IMR-90 (cell line): Measurements from ENCODE around the gene TBPL1. TPM values are rescaled to one million over a fixed set of nuclear protein-coding genes. Genes with fewer than 3 reads are reported as not detected.

Experiments used
- ATAC-seq: fragments of 200-7000 bp; cut with Tn5 transposase; 2 replicates; pipeline ENCODE4 v1.9.1; 2020; ENCODE audit warnings: low read depth, mild to moderate bottlenecking, moderate library complexity
- BruUV-seq: library from RNA; stranded (reverse); fragments of 400-500 nt; replicated peaks from 2 replicates; lab custom pipeline; 2021; lab: Mats Ljungman, UMichigan
- CTCF ChIA-PET: fragments of 300-600 bp; formaldehyde crosslinking; extraction: SDS; loops from one replicate; lab custom pipeline; 2021; ENCODE audit warnings: antibody characterized with exemption; lab: Yijun Ruan, JAX
- POLR2A ChIA-PET: fragments of 300-600 bp; sonication (Branson Sonifier 250); formaldehyde crosslinking; loops from one replicate; lab custom pipeline; 2022; ENCODE audit warnings: antibody characterized with exemption; ENCODE audit not compliant: unreplicated experiment; lab: Charles Lee
- DNase-seq: peaks from one replicate; pipeline ENCODE4 v3.0.0; 2013
- H2AFZ ChIP-seq: replicated peaks from 2 replicates; pipeline ENCODE3; 2013; ENCODE audit warnings: low read length, mild to moderate bottlenecking; ENCODE audit not compliant: poor library complexity
- H2AK5ac ChIP-seq: 2 replicates; pipeline ENCODE4 v1.6.1; 2013; ENCODE audit warnings: low read depth, low read length, inconsistent platforms
- H2AK9ac ChIP-seq: replicated peaks from 2 replicates; pipeline ENCODE3; 2013; ENCODE audit warnings: mild to moderate bottlenecking, low read depth, low read length, moderate library complexity; ENCODE audit not compliant: poor library complexity
- H2BK120ac ChIP-seq: 2 replicates; pipeline ENCODE4 v1.6.1; 2013; ENCODE audit warnings: low read depth, low read length, inconsistent platforms
- H2BK15ac ChIP-seq: 3 replicates; pipeline ENCODE4 v1.6.1; 2013; ENCODE audit warnings: low read depth, low read length, inconsistent platforms
- H2BK20ac ChIP-seq: 2 replicates; pipeline ENCODE4 v1.6.1; 2013; ENCODE audit warnings: low read depth, mild to moderate bottlenecking, inconsistent platforms, low read length, moderate library complexity
- H2BK5ac ChIP-seq: 2 replicates; pipeline ENCODE4 v1.6.1; 2013; ENCODE audit warnings: mild to moderate bottlenecking, low read depth, low read length, inconsistent platforms; ENCODE audit not compliant: poor library complexity, severe bottlenecking
- H3K14ac ChIP-seq: replicated peaks from 2 replicates; pipeline ENCODE4 v1.6.1; 2013; ENCODE audit warnings: low read depth, low read length, inconsistent platforms
- H3K18ac ChIP-seq: 2 replicates; pipeline ENCODE4 v1.6.1; 2013; ENCODE audit warnings: low read depth, low read length, control low read depth
- H3K23ac ChIP-seq: 2 replicates; pipeline ENCODE4 v1.6.1; 2013; ENCODE audit warnings: low read depth, low read length, inconsistent platforms
- H3K27ac ChIP-seq: 2 replicates; pipeline ENCODE4 v1.5.1; 2013; ENCODE audit warnings: mild to moderate bottlenecking, control low read depth, low read length; ENCODE audit not compliant: insufficient read depth
- H3K27me3 ChIP-seq: 2 replicates; pipeline ENCODE4 v1.6.1; 2013; ENCODE audit warnings: low read length; ENCODE audit not compliant: control insufficient read depth, insufficient read depth
- H3K36me3 ChIP-seq: 2 replicates; pipeline ENCODE4 v1.6.1; 2013; ENCODE audit warnings: low read length, mixed read lengths; ENCODE audit not compliant: control insufficient read depth, insufficient read depth
- H3K4ac ChIP-seq: 2 replicates; pipeline ENCODE4 v1.6.1; 2013; ENCODE audit warnings: low read depth, low read length, inconsistent platforms
- H3K4me1 ChIP-seq: 2 replicates; pipeline ENCODE4 v1.6.1; 2013; ENCODE audit warnings: low read length, mixed read lengths; ENCODE audit not compliant: control insufficient read depth, insufficient read depth
- H3K4me2 ChIP-seq: 2 replicates; pipeline ENCODE4 v1.6.1; 2013; ENCODE audit warnings: low read depth, mild to moderate bottlenecking, control low read depth, low read length, moderate library complexity
- H3K4me3 ChIP-seq: 2 replicates; pipeline ENCODE4 v1.5.1; 2013; ENCODE audit warnings: low read depth, mild to moderate bottlenecking, control low read depth, low read length, moderate library complexity; ENCODE audit not compliant: insufficient read depth
- H3K56ac ChIP-seq: 2 replicates; pipeline ENCODE4 v1.6.1; 2013; ENCODE audit warnings: low read length, inconsistent platforms; ENCODE audit not compliant: insufficient read depth; ENCODE audit errors: extremely low read depth
- H3K79me1 ChIP-seq, 2 experiments: 2 replicates each; pipeline ENCODE4 v1.6.1; 2013; ENCODE audit warnings: low read length in 2 of 2, inconsistent platforms in 1 of 2, low read depth in 1 of 2
- H3K9ac ChIP-seq: 2 replicates; pipeline ENCODE4 v1.6.1; 2013; ENCODE audit warnings: low read depth, low read length, control low read depth
- H3K9me1 ChIP-seq: 2 replicates; pipeline ENCODE4 v1.6.1; 2013; ENCODE audit warnings: low read length, inconsistent platforms; ENCODE audit not compliant: insufficient read depth
- H3K9me3 ChIP-seq: 2 replicates; pipeline ENCODE4 v1.6.1; 2013; ENCODE audit warnings: low read length; ENCODE audit not compliant: control insufficient read depth, insufficient read depth
- H4K20me1 ChIP-seq: 2 replicates; pipeline ENCODE4 v1.6.1; 2013; ENCODE audit warnings: low read length, inconsistent platforms; ENCODE audit not compliant: insufficient read depth
- H4K5ac ChIP-seq: 2 replicates; pipeline ENCODE4 v1.6.1; 2013; ENCODE audit warnings: mild to moderate bottlenecking, low read depth, low read length, control low read depth
- H4K8ac ChIP-seq, 2 experiments: 2 replicates each; pipeline ENCODE4 v1.6.1; 2013; ENCODE audit warnings: low read depth in 2 of 2, low read length in 2 of 2, control low read depth in 1 of 2, inconsistent platforms in 1 of 2
- H4K91ac ChIP-seq: 2 replicates; pipeline ENCODE4 v1.6.1; 2013; ENCODE audit warnings: low read depth, low read length, inconsistent platforms; ENCODE audit not compliant: insufficient read depth
- BHLHE40 ChIP-seq: fragments of 150-350 bp; IDR thresholded peaks from 2 replicates; pipeline ENCODE4 v1.6.1; 2016; ENCODE audit warnings: mild to moderate bottlenecking, low read depth, low read length
- MAFK ChIP-seq: IDR thresholded peaks from 2 replicates; pipeline ENCODE4 v1.6.1; 2012; ENCODE audit warnings: low read depth, low read length, improper control_type of control experiment
- MXI1 ChIP-seq: IDR thresholded peaks from 2 replicates; pipeline ENCODE4 v1.6.1; 2012; ENCODE audit warnings: low read depth, mild to moderate bottlenecking, low read length, moderate library complexity, borderline replicate concordance
- NFE2L2 ChIP-seq: fragments of 150-350 bp; IDR thresholded peaks from 2 replicates; pipeline ENCODE4 v1.6.1; 2016; ENCODE audit warnings: low read depth, mild to moderate bottlenecking, low read length
- POLR2A ChIP-seq: IDR thresholded peaks from 2 replicates; pipeline ENCODE4 v1.6.1; 2012; ENCODE audit warnings: mild to moderate bottlenecking, low read depth, low read length
- RAD21 ChIP-seq: IDR thresholded peaks from 2 replicates; pipeline ENCODE4 v1.6.1; 2012; ENCODE audit warnings: low read length, improper control_type of control experiment
- RFX5 ChIP-seq: IDR thresholded peaks from 2 replicates; pipeline ENCODE4 v1.8.0; 2012; ENCODE audit warnings: low read depth, mild to moderate bottlenecking, low read length, moderate library complexity
- SMC3 ChIP-seq: fragments of 150-350 bp; IDR thresholded peaks from 2 replicates; pipeline ENCODE4 v1.6.1; 2016; ENCODE audit warnings: low read depth, mild to moderate bottlenecking, antibody characterized with exemption, low read length, moderate library complexity
- WGBS, 2 experiments: methylation state at CpG; one replicate each; pipeline versions ENCODE4 v1.1.5 to v1.1.7; 2013; ENCODE audit warnings: missing lambda C conversion rate in 2 of 2; ENCODE audit not compliant: insufficient read length in 1 of 2; ENCODE audit errors: extremely low coverage in 2 of 2; 5-methylcytosine and 5-hydroxymethylcytosine counted together
- dilution Hi-C: fragments of 300-500 bp; cut with HindIII; formaldehyde crosslinking; loops from one replicate; pipeline ENCODE4 v1.14.3; 2018; ENCODE audit warnings: low sequenced_read_pairs; ENCODE audit not compliant: unreplicated experiment
- in situ Hi-C: fragments of 300-500 bp; cut with MboI; formaldehyde crosslinking; loops from 3 replicates; pipeline ENCODE4 v1.14.3; 2019; ENCODE audit warnings: low sequenced_read_pairs, inconsistent platforms, mixed read lengths
- intact Hi-C: fragments of 100-400 bp; cut with micrococcal nuclease; formaldehyde crosslinking; loops from 2 replicates; pipeline ENCODE4 v1.10.0; 2022
- polyA plus RNA-seq, 3 experiments: library from polyadenylated mRNA; depleted of rRNA; stranded (reverse); fragments of >200 nt; gene quantifications; 2 replicates each; pipeline ENCODE4 v1.2.3, GENCODE V29; 2012; ENCODE audit warnings: low replicate concordance in 1 of 3
- total RNA-seq: library from RNA; depleted of rRNA; stranded (reverse); fragments of >200 nt; gene quantifications from 2 replicates; pipeline ENCODE4 v1.2.3, GENCODE V29; 2012

TBPL1 gene
- total and polyA plus RNA-seq, 2 of the 4 experiments (the other 2 are of a cell fraction) = 25.6 to 32.5 TPM

GRCh38 chr6:134021396-134022122 lies 68.5 kb downstream of the TBPL1 start:
- H2BK15ac ChIP-seq = no peak overlapping the region
- BruUV-seq = no TSS peak
- no peaks in the 10 kb centered on the region for H4K20me1 ChIP-seq
- intact Hi-C loops = no loop called here
- no peak overlapping the region for H3K18ac ChIP-seq
- no peak overlapping the region for H2AK5ac ChIP-seq
- DNase-seq (no peak), ATAC-seq (no peak)
- 76% methylated on average over 2 of the region's 5 CpGs; no CpG with 5 or more reads in 1 of the 2 experiments for WGBS, 2 experiments
- H3K4me1 ChIP-seq = 0 out of 2 replicates have a peak, but pooled peaks cover under 1% of the 10 kb centered on the region
- ChIA-PET POLR2A (no interaction called here), CTCF (no interaction called here)
- H2BK20ac ChIP-seq = no peak overlapping the region
- no peak overlapping the region for H3K4me3 ChIP-seq
- no peak overlapping the region for H2AFZ ChIP-seq
- no peak overlapping the region for H3K23ac ChIP-seq
- no peak overlapping the region for H2BK120ac ChIP-seq
- no peaks in the 10 kb centered on the region for H3K27me3 ChIP-seq
- no peak overlapping the region for H2AK9ac ChIP-seq
- no peaks in the 10 kb centered on the region for H3K79me1 ChIP-seq
- H3K9ac ChIP-seq = no peak overlapping the region
- no peak overlapping the region for H3K4me2 ChIP-seq
- no peak overlapping the region for H4K91ac ChIP-seq
- 0 out of 2 replicates have a peak, but pooled peaks cover 1% of the 10 kb centered on the region for H3K36me3 ChIP-seq
- no peak overlapping the region for H3K56ac ChIP-seq
- H2BK5ac ChIP-seq = no peak overlapping the region
- TF ChIP-seq BHLHE40 = no peak
- TF ChIP-seq RFX5 = no peak
- TF ChIP-seq SMC3 = no peak
- TF ChIP-seq NFE2L2 = no peak
- TF ChIP-seq POLR2A = no peak
- TF ChIP-seq MAFK = no peak
- TF ChIP-seq RAD21 = no peak
- no peak for TF ChIP-seq MXI1
- H3K9me1 ChIP-seq = no peaks in the 10 kb centered on the region
- dilution Hi-C loops = no loop called here
- H3K4ac ChIP-seq = no peak overlapping the region
- no peak overlapping the region for H3K14ac ChIP-seq
- no peak overlapping the region for H4K5ac ChIP-seq
- H3K27ac ChIP-seq = no peak overlapping the region
- in situ Hi-C loops = no loop called here
- no peak overlapping the region for H4K8ac ChIP-seq
- no peaks in the 10 kb centered on the region for H3K9me3 ChIP-seq
